H1 (cell line): ENCODE data around the gene BCAR3. TPM values are rescaled to one million over a fixed set of nuclear protein-coding genes. Genes with fewer than 3 reads are reported as not detected.

Experiments
- CTCF ChIA-PET: fragments of 300-600 bp; sonication (Branson Sonifier 250); formaldehyde crosslinking; loops from one replicate; lab custom pipeline; 2021; ENCODE audit not compliant: partially characterized antibody; lab: Charles Lee
- POLR2A ChIA-PET: fragments of 300-600 bp; sonication (Branson Sonifier 250); formaldehyde crosslinking; loops from one replicate; lab custom pipeline; 2021; ENCODE audit warnings: inconsistent platforms; ENCODE audit not compliant: partially characterized antibody; lab: Charles Lee
- DNase-seq, 2 experiments: peaks; one replicate each; pipeline versions ENCODE4 v3.0.0 to v3.0.0-alpha.2; 2010 to 2022; ENCODE audit warnings: low spot score in 2 of 2, low read depth in 1 of 2, mixed read lengths in 1 of 2
- FAIRE-seq: peaks from 2 replicates; lab custom pipeline; 2011; peaks lifted over from hg19 to GRCh38; lab: Jason Lieb, UNC
- H2AFZ ChIP-seq: 2 replicates; pipeline ENCODE4 v1.8.1; 2012; ENCODE audit warnings: low read length, inconsistent platforms
- H2AK5ac ChIP-seq: 2 replicates; pipeline ENCODE4 v1.6.1; 2013; ENCODE audit warnings: low read depth, low read length
- H2BK120ac ChIP-seq: replicated peaks from 2 replicates; pipeline ENCODE3; 2013; ENCODE audit warnings: low read depth, low read length, inconsistent platforms
- H2BK12ac ChIP-seq: 2 replicates; pipeline ENCODE4 v1.6.1; 2013; ENCODE audit warnings: low read depth, low read length
- H2BK15ac ChIP-seq: 2 replicates; pipeline ENCODE4 v1.6.1; 2013; ENCODE audit warnings: low read length
- H2BK20ac ChIP-seq: 2 replicates; pipeline ENCODE4 v1.6.1; 2013; ENCODE audit warnings: low read length
- H2BK5ac ChIP-seq: 2 replicates; pipeline ENCODE4 v1.6.1; 2013; ENCODE audit warnings: low read depth, low read length
- H3K14ac ChIP-seq: 2 replicates; pipeline ENCODE4 v1.6.1; 2013; ENCODE audit warnings: inconsistent platforms; ENCODE audit not compliant: insufficient read length
- H3K18ac ChIP-seq: 2 replicates; pipeline ENCODE4 v1.6.1; 2013; ENCODE audit warnings: low read length; ENCODE audit errors: extremely low read depth
- H3K23ac ChIP-seq: 2 replicates; pipeline ENCODE4 v1.6.1; 2013; ENCODE audit warnings: inconsistent platforms; ENCODE audit not compliant: insufficient read length
- H3K23me2 ChIP-seq: 2 replicates; pipeline ENCODE4 v1.6.1; 2013; ENCODE audit warnings: low read depth, low read length
- H3K27ac ChIP-seq: 2 replicates; pipeline ENCODE4 v1.6.1; 2011; ENCODE audit warnings: low read depth, low read length, inconsistent platforms
- H3K27me3 ChIP-seq, 4 experiments: replicated peaks in 1 of 4; 1 replicate in 1 of 4; 2 replicates in 3 of 4; pipeline versions ENCODE4 v1.6.1 to v1.8.1; 2011 to 2013; ENCODE audit warnings: low read length in 3 of 4, mild to moderate bottlenecking in 3 of 4, inconsistent platforms in 2 of 4, mixed read lengths in 2 of 4, moderate library complexity in 1 of 4; ENCODE audit not compliant: control insufficient read depth in 3 of 4, insufficient read depth in 3 of 4; ENCODE audit errors: extremely low read depth in 1 of 4
- H3K36me3 ChIP-seq, 4 experiments: 2 replicates each; pipeline versions ENCODE4 v1.6.1 to v1.8.1; 2011 to 2013; ENCODE audit warnings: mild to moderate bottlenecking in 4 of 4, low read length in 3 of 4, moderate library complexity in 2 of 4, control low read depth in 1 of 4, inconsistent platforms in 1 of 4; ENCODE audit not compliant: insufficient read depth in 4 of 4, control insufficient read depth in 2 of 4
- H3K4ac ChIP-seq: replicated peaks from 2 replicates; pipeline ENCODE3; 2013; ENCODE audit warnings: low read length, low read depth, mixed read lengths, inconsistent platforms; ENCODE audit not compliant: insufficient read length
- H3K4me1 ChIP-seq, 4 experiments: replicated peaks in 1 of 4; 1 replicate in 1 of 4; 2 replicates in 3 of 4; pipeline versions ENCODE4 v1.6.1 to v1.8.1; 2011 to 2013; ENCODE audit warnings: low read length in 3 of 4, inconsistent platforms in 2 of 4, mixed read lengths in 1 of 4; ENCODE audit not compliant: insufficient read depth in 4 of 4, control insufficient read depth in 3 of 4
- H3K4me2 ChIP-seq, 2 experiments: 2 replicates each; pipeline versions ENCODE4 v1.6.1 to v1.8.1; 2011 to 2013; ENCODE audit warnings: low read depth in 2 of 2, low read length in 2 of 2, control low read depth in 1 of 2, inconsistent platforms in 1 of 2, mild to moderate bottlenecking in 1 of 2; ENCODE audit not compliant: insufficient read depth in 1 of 2
- H3K4me3 ChIP-seq, 4 experiments: fragments of 200-600, 300-600 bp in 1 of 4; sonication (generic), shearing (Covaris generic), sonication (Bioruptor Twin) in 1 of 4; 2 replicates each; pipeline versions ENCODE4 v1.5.1 to v1.8.1; 2011 to 2016; ENCODE audit warnings: low read length in 4 of 4, low read depth in 3 of 4, control low read depth in 2 of 4, inconsistent platforms in 2 of 4, mild to moderate bottlenecking in 2 of 4, mixed read lengths in 1 of 4, moderate library complexity in 1 of 4; ENCODE audit not compliant: insufficient read depth in 2 of 4; ENCODE audit errors: extremely low read depth in 1 of 4
- H3K56ac ChIP-seq: replicated peaks from 2 replicates; pipeline ENCODE3; 2013; ENCODE audit warnings: low read depth, mild to moderate bottlenecking, mixed read lengths, low read length, inconsistent platforms; ENCODE audit not compliant: insufficient read length
- H3K79me1 ChIP-seq: 2 replicates; pipeline ENCODE4 v1.6.1; 2013; ENCODE audit warnings: low read depth, low read length, control low read depth
- H3K79me2 ChIP-seq, 2 experiments: 2 replicates each; pipeline versions ENCODE4 v1.6.1 to v1.8.1; 2012 to 2013; ENCODE audit warnings: low read length in 2 of 2, mild to moderate bottlenecking in 2 of 2, inconsistent platforms in 1 of 2; ENCODE audit not compliant: insufficient read depth in 2 of 2, control insufficient read depth in 1 of 2
- H3K9ac ChIP-seq, 4 experiments: replicated peaks in 1 of 4; 1 replicate in 1 of 4; 2 replicates in 3 of 4; pipeline versions ENCODE4 v1.6.1 to v1.8.1; 2011 to 2013; ENCODE audit warnings: low read depth in 3 of 4, low read length in 3 of 4, control low read depth in 2 of 4, mild to moderate bottlenecking in 2 of 4, moderate library complexity in 2 of 4, inconsistent platforms in 1 of 4; ENCODE audit errors: extremely low read depth in 1 of 4
- H3K9me3 ChIP-seq, 2 experiments: 2 replicates each; pipeline versions ENCODE4 v1.6.1 to v1.8.1; 2012 to 2013; ENCODE audit warnings: mild to moderate bottlenecking in 2 of 2, moderate library complexity in 2 of 2, control low read depth in 1 of 2, inconsistent platforms in 1 of 2, low read depth in 1 of 2, low read length in 1 of 2, mixed read lengths in 1 of 2; ENCODE audit not compliant: insufficient read depth in 2 of 2
- H4K20me1 ChIP-seq, 2 experiments: replicated peaks in 1 of 2; 2 replicates each; pipeline versions ENCODE3 to v1.8.1; 2011 to 2013; ENCODE audit warnings: inconsistent platforms in 2 of 2, low read length in 2 of 2, mild to moderate bottlenecking in 1 of 2; ENCODE audit not compliant: insufficient read depth in 2 of 2, control insufficient read depth in 1 of 2
- H4K5ac ChIP-seq: 2 replicates; pipeline ENCODE4 v1.6.1; 2013; ENCODE audit warnings: low read length, low read depth, mixed read lengths, inconsistent platforms; ENCODE audit not compliant: insufficient read length
- H4K8ac ChIP-seq: 2 replicates; pipeline ENCODE4 v1.8.0; 2013; ENCODE audit warnings: mild to moderate bottlenecking, moderate library complexity, low read length, inconsistent platforms; ENCODE audit not compliant: insufficient read depth; ENCODE audit errors: extremely low read depth
- H4K91ac ChIP-seq: replicated peaks from 2 replicates; pipeline ENCODE3; 2013; ENCODE audit warnings: low read length, mixed read lengths, inconsistent platforms; ENCODE audit not compliant: insufficient read length
- ATF3 ChIP-seq: IDR thresholded peaks from 2 replicates; pipeline ENCODE4 v1.6.1; 2011; ENCODE audit warnings: low read depth, mild to moderate bottlenecking, low read length; ENCODE audit not compliant: insufficient read depth
- E2F6 ChIP-seq: IDR thresholded peaks from 2 replicates; pipeline ENCODE4 v1.6.1; 2012; ENCODE audit warnings: inconsistent platforms
- EP300 ChIP-seq, 2 experiments: IDR thresholded peaks; 1 replicate in 1 of 2; 2 replicates in 1 of 2; pipeline ENCODE4 v1.6.1; 2011 to 2012; ENCODE audit warnings: low read depth in 2 of 2, low read length in 2 of 2, mild to moderate bottlenecking in 2 of 2, borderline replicate concordance in 1 of 2, inconsistent platforms in 1 of 2, moderate library complexity in 1 of 2
- KDM5A ChIP-seq: fragments of 200-600 bp; IDR thresholded peaks from 2 replicates; pipeline ENCODE4 v1.7.1; 2012; ENCODE audit warnings: mild to moderate bottlenecking, low read length, inconsistent platforms, mixed read lengths
- POU5F1 ChIP-seq: IDR thresholded peaks from 2 replicates; pipeline ENCODE4 v1.6.1; 2011; ENCODE audit warnings: low read depth, mild to moderate bottlenecking, low read length, moderate library complexity
- RFX5 ChIP-seq: IDR thresholded peaks from 2 replicates; pipeline ENCODE4 v1.6.1; 2011; ENCODE audit warnings: low read depth, low read length, improper control_type of control experiment, borderline replicate concordance
- SIN3A ChIP-seq, 2 experiments: IDR thresholded peaks in 1 of 2; conservative IDR thresholded peaks in 1 of 2; 2 replicates each; pipeline ENCODE4 v1.6.1; 2011 to 2012; ENCODE audit warnings: low read length in 2 of 2, improper control_type of control experiment in 1 of 2, low read depth in 1 of 2, mild to moderate bottlenecking in 1 of 2
- SUZ12 ChIP-seq: fragments of 200-600 bp; sonication (generic); IDR thresholded peaks from 2 replicates; pipeline ENCODE4 v1.6.1; 2012; ENCODE audit warnings: mild to moderate bottlenecking, inconsistent platforms, low read length, moderate library complexity, mixed read lengths
- TAF7 ChIP-seq: optimal IDR thresholded peaks from 2 replicates; pipeline ENCODE3; 2011; ENCODE audit warnings: low read depth, mild to moderate bottlenecking, inconsistent platforms, low read length, moderate library complexity, borderline replicate concordance
- WGBS, 2 experiments: shearing (Covaris generic) in 1 of 2; methylation state at CpG; one replicate each; pipeline versions ENCODE4 v1.1.6 to v1.1.7; 2013 to 2015; ENCODE audit warnings: low lambda C conversion rate in 2 of 2, mixed read lengths in 2 of 2, inconsistent platforms in 1 of 2, low coverage in 1 of 2, missing lambda C conversion rate in 1 of 2; ENCODE audit not compliant: insufficient replicate concordance in 2 of 2, insufficient coverage in 1 of 2, insufficient read length in 1 of 2; ENCODE audit errors: extremely low coverage in 1 of 2, missing lambda C conversion rate in 1 of 2; 5-methylcytosine and 5-hydroxymethylcytosine counted together
- polyA plus RNA-seq, 7 experiments: library from polyadenylated mRNA; depleted of rRNA in 3 of 7; stranded (reverse) in 5 of 7; unstranded in 2 of 7; fragments of >200 nt in 5 of 7; fragments of 200-250 nt in 2 of 7; gene quantifications; 1 replicate in 5 of 7; 2 replicates in 1 of 7; 4 replicates in 1 of 7; pipeline versions ENCODE4 v1.2.1 to v1.2.3, GENCODE V29; 2011 to 2013; ENCODE audit warnings: missing spikeins in 2 of 7, mixed read lengths in 2 of 7
- total RNA-seq: library from RNA; stranded (reverse); fragmentation: NEBNext Ultra II Directional; extraction: Animal tissue kit (Norgen Biotek cat#: 25700); gene quantifications from 2 replicates; pipeline ENCODE4 v1.2.1, GENCODE V29; 2021

BCAR3 gene
- total and polyA plus RNA-seq, 2 of the 8 experiments (the other 6 are each of a cell fraction or from before 2014, with no cell fraction given): 5.6 to 9.2 TPM

GRCh38 chr1:93607814-93608186 is 73.8 kb downstream of the BCAR3 start:
- H3K79me2 ChIP-seq: no peaks in the 10 kb centered on the region
- POLR2A ChIA-PET: interaction anchor here (1.0 to 3.2 kb wide), 2 partner anchors 10 to 40 kb away, joined by 3 to 11 read pairs; no protein-coding TSS in a partner anchor
- no peak for FAIRE-seq

More at GRCh38 chr1:93607814-93608186, 73.8 kb downstream of the BCAR3 start:
- peaks cover 5% of the 10 kb centered on the region; the same call in 1 of the 2 replicates for H3K79me1 ChIP-seq
- H2BK120ac ChIP-seq: no peak overlapping the region
- H4K8ac ChIP-seq: no peak overlapping the region
- H4K91ac ChIP-seq: no peak overlapping the region
- no peaks in the 10 kb centered on the region for H3K36me3 ChIP-seq
- no peak overlapping the region for H3K23ac ChIP-seq
- H3K14ac ChIP-seq: no peak overlapping the region
- CTCF ChIA-PET: interaction anchor here (0.8 to 2.9 kb wide), 5 partner anchors 12 to 236 kb away, joined by 3 to 9 read pairs (median 7); no protein-coding TSS in a partner anchor
- H2BK20ac ChIP-seq: no peak overlapping the region
- no peak overlapping the region for H2AK5ac ChIP-seq
- no peak overlapping the region for H2BK15ac ChIP-seq
- WGBS, 2 experiments: 85% methylated on average over 5 of the region's 5 CpGs; no CpG with 5 or more reads in 1 of the 2 experiments
- TF ChIP-seq E2F6 (no peak), TAF7 (no peak), EP300 (IDR thresholded peaks at IDR 0.05; ENCODE audit: borderline replicate concordance in 1 of 2, low read depth in 2 of 2, low read length in 2 of 2) (no peak), POU5F1 (no peak), SUZ12 (no peak), RFX5 (no peak), ATF3 (no peak), SIN3A (conservative IDR thresholded peaks at IDR 0.05 in 1 of 2, IDR thresholded peaks at IDR 0.05 in 1 of 2; ENCODE audit: low read depth in 1 of 2, low read length in 2 of 2) (no peak), KDM5A (no peak)
- no peaks in the 10 kb centered on the region for H3K23me2 ChIP-seq
- no peak overlapping the region for H3K4me3 ChIP-seq
- no peak overlapping the region for H2AFZ ChIP-seq
- peaks cover 0 to 12% (median 4%) of the 10 kb centered on the region in 4 experiments; a peak in 2 of 7 replicates for H3K4me1 ChIP-seq
- no peak overlapping the region for H3K4me2 ChIP-seq
- H2BK5ac ChIP-seq: no peak overlapping the region
- H3K18ac ChIP-seq: no peak overlapping the region
- no peak overlapping the region for H3K4ac ChIP-seq
- H4K5ac ChIP-seq: no peak overlapping the region
- no peak overlapping the region for H3K9ac ChIP-seq
- no peak overlapping the region for H3K27ac ChIP-seq
- peaks cover 0 to 3% of the 10 kb centered on the region in 2 experiments for H4K20me1 ChIP-seq
- no peak overlapping the region for H2BK12ac ChIP-seq
- H3K27me3 ChIP-seq: no peaks in the 10 kb centered on the region
- H3K56ac ChIP-seq: no peak overlapping the region
- H3K9me3 ChIP-seq: no peaks in the 10 kb centered on the region
- no peak for DNase-seq
